Progenitor cell of endocrine pancreas (in vitro differentiated cells): ENCODE data around the gene DAB2. TPM values are rescaled to one million over a fixed set of nuclear protein-coding genes. Genes with fewer than 3 reads are reported as not detected.

ENCODE experiments used
- DNase-seq: peaks from one replicate; pipeline ENCODE4 v3.0.0; 2021; ENCODE audit warnings: low spot score; ENCODE audit not compliant: unreplicated experiment
- H3K27ac Mint-ChIP-seq: 2 replicates; pipeline ENCODE4 v1.8.0; 2021; ENCODE audit warnings: mild to moderate bottlenecking, moderate library complexity, mixed read lengths
- H3K27me3 Mint-ChIP-seq: 2 replicates; pipeline ENCODE4 v1.8.0; 2021; ENCODE audit warnings: mixed read lengths
- H3K36me3 Mint-ChIP-seq: 2 replicates; pipeline ENCODE4 v1.8.0; 2022; ENCODE audit warnings: mixed read lengths; ENCODE audit not compliant: insufficient read depth
- H3K4me1 Mint-ChIP-seq: 2 replicates; pipeline ENCODE4 v1.8.0; 2021; ENCODE audit warnings: low read depth, mixed read lengths
- H3K4me3 Mint-ChIP-seq: 2 replicates; pipeline ENCODE4 v1.8.0; 2021; ENCODE audit warnings: low read depth, mild to moderate bottlenecking, moderate library complexity, mixed read lengths
- H3K9me3 Mint-ChIP-seq: 2 replicates; pipeline ENCODE4 v1.8.0; 2021; ENCODE audit warnings: low read depth, mixed read lengths
- total RNA-seq: library from RNA; stranded (reverse); gene quantifications from 2 replicates; pipeline ENCODE4 v1.2.1, GENCODE V29; 2021
- TF ChIP-seq, protein P1 (sequence below): fragments of 200-600 bp; sonication (generic); IDR thresholded peaks from one replicate; pipeline ENCODE4 v1.5.0; 2021; ENCODE audit warnings: antibody characterized with exemption, mild to moderate bottlenecking; ENCODE audit not compliant: unreplicated experiment

DAB2 gene
- total RNA-seq, 1 donor from 2014 or later: 46.0 TPM

DNA sequence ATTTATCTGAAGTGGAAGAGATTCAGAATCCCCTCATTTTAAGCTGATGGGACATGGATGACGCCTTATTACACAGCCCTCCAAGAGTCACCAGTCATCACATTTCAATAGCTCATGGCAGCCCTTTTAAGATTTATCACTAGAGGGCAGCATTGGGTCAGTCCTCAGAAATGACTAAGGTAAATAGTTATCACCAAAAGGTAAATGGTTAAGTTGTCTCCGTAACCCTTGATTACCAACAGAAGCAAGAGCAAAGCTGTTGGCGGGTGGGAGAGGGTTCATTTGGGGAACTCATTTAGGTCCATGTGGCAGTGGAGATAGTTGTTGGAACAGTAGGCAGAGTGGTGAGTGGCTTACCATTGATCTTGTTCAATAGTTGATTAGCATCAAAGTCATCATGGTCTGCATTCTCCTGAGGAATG lies 48.5 kb downstream of the DAB2 start:
- no peak overlapping the region for H3K4me3 Mint-ChIP-seq
- TF ChIP-seq, protein P1, sequence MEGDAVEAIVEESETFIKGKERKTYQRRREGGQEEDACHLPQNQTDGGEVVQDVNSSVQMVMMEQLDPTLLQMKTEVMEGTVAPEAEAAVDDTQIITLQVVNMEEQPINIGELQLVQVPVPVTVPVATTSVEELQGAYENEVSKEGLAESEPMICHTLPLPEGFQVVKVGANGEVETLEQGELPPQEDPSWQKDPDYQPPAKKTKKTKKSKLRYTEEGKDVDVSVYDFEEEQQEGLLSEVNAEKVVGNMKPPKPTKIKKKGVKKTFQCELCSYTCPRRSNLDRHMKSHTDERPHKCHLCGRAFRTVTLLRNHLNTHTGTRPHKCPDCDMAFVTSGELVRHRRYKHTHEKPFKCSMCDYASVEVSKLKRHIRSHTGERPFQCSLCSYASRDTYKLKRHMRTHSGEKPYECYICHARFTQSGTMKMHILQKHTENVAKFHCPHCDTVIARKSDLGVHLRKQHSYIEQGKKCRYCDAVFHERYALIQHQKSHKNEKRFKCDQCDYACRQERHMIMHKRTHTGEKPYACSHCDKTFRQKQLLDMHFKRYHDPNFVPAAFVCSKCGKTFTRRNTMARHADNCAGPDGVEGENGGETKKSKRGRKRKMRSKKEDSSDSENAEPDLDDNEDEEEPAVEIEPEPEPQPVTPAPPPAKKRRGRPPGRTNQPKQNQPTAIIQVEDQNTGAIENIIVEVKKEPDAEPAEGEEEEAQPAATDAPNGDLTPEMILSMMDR: peak; percentile 80
- H3K36me3 Mint-ChIP-seq: peaks cover 39% of the 10 kb centered on the region
- DNase-seq: no peak
- no peaks in the 10 kb centered on the region for H3K9me3 Mint-ChIP-seq
- peaks cover 10% of the 10 kb centered on the region for H3K4me1 Mint-ChIP-seq
- no peaks in the 10 kb centered on the region for H3K27me3 Mint-ChIP-seq
- H3K27ac Mint-ChIP-seq: no peak overlapping the region

DNA sequence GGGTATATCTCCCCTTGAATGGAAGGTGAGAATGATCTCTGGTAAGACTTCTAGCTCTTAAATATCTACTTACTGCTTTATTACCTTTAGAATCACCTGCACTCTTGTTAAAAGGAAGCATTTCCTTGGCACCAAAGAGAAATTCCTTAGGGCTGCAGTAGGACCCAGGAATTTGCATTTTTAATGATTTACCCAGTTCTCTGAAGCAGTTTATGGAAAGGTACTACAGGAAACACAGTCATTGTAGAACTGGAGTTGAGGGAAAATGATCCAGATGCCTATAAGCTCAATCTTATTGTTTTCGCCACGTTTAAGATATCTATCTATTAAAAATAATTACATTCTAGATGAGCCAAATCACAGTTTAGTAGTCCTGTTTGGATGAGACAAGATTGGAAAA lies 51.0 kb downstream of the DAB2 start:
- peaks cover 22% of the 10 kb centered on the region for H3K4me1 Mint-ChIP-seq
- no peak for DNase-seq

GRCh38 chr5:39371367-39371635 lies 53.5 kb downstream of the DAB2 start:
- Mint-ChIP-seq H3K4me3 (no peak overlapping the region), H3K9me3 (peaks cover 2% of the 10 kb centered on the region), H3K27me3 (no peaks in the 10 kb centered on the region), H3K4me1 (peaks cover 22% of the 10 kb centered on the region), H3K27ac (peak overlapping the region; percentile 34), H3K36me3 (peaks cover 21% of the 10 kb centered on the region)
- no peak for DNase-seq
- TF ChIP-seq, protein P1: no peak

More for the DNA sequence above, 51.0 kb downstream of the DAB2 start:
- no peak overlapping the region for H3K27ac Mint-ChIP-seq
- no peaks in the 10 kb centered on the region for H3K27me3 Mint-ChIP-seq
- TF ChIP-seq, protein P1: no peak
- peaks cover 31% of the 10 kb centered on the region for H3K36me3 Mint-ChIP-seq
- H3K9me3 Mint-ChIP-seq: no peaks in the 10 kb centered on the region
- H3K4me3 Mint-ChIP-seq: no peak overlapping the region

DNA sequence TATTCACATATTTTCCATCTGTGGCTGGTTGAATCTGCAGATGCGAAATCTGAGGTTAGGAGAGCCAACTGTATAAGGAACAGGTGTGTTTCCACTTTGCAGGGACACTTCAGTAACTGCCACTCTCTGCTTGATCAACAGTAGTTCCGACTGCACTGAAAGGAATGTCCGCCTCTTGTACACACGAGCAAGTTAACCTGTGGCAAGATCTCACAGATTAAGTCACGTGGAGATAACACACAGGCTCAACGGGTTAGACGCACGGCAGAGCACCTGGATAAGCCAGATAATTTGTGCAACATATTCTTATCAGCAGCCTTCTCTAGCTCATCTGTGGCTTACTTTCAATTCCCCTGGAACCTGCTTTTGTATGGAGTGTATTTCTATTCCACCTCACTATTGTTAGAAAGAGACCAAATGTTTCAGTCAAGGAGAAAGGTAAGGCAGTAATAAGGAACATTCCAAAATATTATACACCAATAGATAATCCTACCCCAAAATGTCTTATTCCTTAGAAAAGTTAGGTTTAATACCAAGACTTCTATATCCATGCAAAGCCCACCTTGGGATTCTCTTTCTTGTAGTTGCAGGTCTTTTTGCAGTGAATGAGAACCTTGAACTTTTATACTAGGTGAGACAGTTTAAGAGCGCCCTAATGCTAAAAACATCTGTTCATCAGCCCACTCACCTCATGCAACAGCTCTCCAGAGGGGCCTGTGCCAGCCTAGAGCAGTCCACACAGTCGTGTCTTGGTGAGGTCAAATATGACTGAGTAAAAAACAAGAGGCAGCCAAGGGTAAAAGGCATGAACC lies 54.0 kb downstream of the DAB2 start:
- peaks cover 2% of the 10 kb centered on the region for H3K9me3 Mint-ChIP-seq
- peaks cover 22% of the 10 kb centered on the region for H3K4me1 Mint-ChIP-seq
- H3K27ac Mint-ChIP-seq: peak overlapping the region; percentile 34
- H3K4me3 Mint-ChIP-seq: no peak overlapping the region
- TF ChIP-seq, protein P1: no peak
- no peak for DNase-seq
- peaks cover 19% of the 10 kb centered on the region for H3K36me3 Mint-ChIP-seq
- H3K27me3 Mint-ChIP-seq: no peaks in the 10 kb centered on the region

- H3K27me3 Mint-ChIP-seq: no peaks in the 10 kb centered on the region
- TF ChIP-seq, protein P1: no peak
- H3K4me1 Mint-ChIP-seq: peaks cover 23% of the 10 kb centered on the region
- H3K9me3 Mint-ChIP-seq: peaks cover 2% of the 10 kb centered on the region
- no peak for DNase-seq
- no peak overlapping the region for H3K4me3 Mint-ChIP-seq
- peaks cover 13% of the 10 kb centered on the region for H3K36me3 Mint-ChIP-seq
- H3K27ac Mint-ChIP-seq: no peak overlapping the region
Observed at GRCh38 chr5:39369123-39369815, 55.5 kb downstream of the DAB2 start.
